Fibroblast of lung (primary cell): ENCODE data around the gene SLAIN1. TPM values are rescaled to one million over a fixed set of nuclear protein-coding genes. Genes with fewer than 3 reads are reported as not detected.

Experiments used
- DNase-seq, 2 donors: peaks; one replicate each; pipeline versions ENCODE4 v3.0.0 to v3.0.0-alpha.2; 2010; ENCODE audit warnings: low read depth in 2 of 2
- H2AFZ ChIP-seq: 2 replicates; pipeline ENCODE4 v1.5.1; 2012; ENCODE audit warnings: low read length, control low read depth, inconsistent platforms
- H3K27ac ChIP-seq: 2 replicates; pipeline ENCODE4 v1.5.1; 2011; ENCODE audit warnings: low read length, control low read depth; ENCODE audit not compliant: insufficient read depth
- H3K27me3 ChIP-seq: 2 replicates; pipeline ENCODE4 v1.5.1; 2011; ENCODE audit warnings: mild to moderate bottlenecking, low read length; ENCODE audit not compliant: control insufficient read depth, insufficient read depth
- H3K36me3 ChIP-seq: 2 replicates; pipeline ENCODE4 v1.5.1; 2011; ENCODE audit warnings: low read length; ENCODE audit not compliant: control insufficient read depth, insufficient read depth
- H3K4me1 ChIP-seq: 2 replicates; pipeline ENCODE4 v1.5.1; 2011; ENCODE audit warnings: low read length; ENCODE audit not compliant: control insufficient read depth, insufficient read depth; ENCODE audit errors: extremely low read depth
- H3K4me2 ChIP-seq: 2 replicates; pipeline ENCODE4 v1.5.1; 2011; ENCODE audit warnings: low read length, control low read depth; ENCODE audit not compliant: insufficient read depth; ENCODE audit errors: extremely low read depth
- H3K4me3 ChIP-seq, 4 experiments: fragments of 200-600 bp in 1 of 4; sonication (generic) in 1 of 4; replicated peaks in 1 of 4; 2 replicates each; pipeline ENCODE4 v1.5.1; 2011 to 2016; ENCODE audit warnings: low read length in 4 of 4, low read depth in 3 of 4, mild to moderate bottlenecking in 3 of 4, control low read depth in 2 of 4, inconsistent platforms in 1 of 4, mixed read lengths in 1 of 4; ENCODE audit not compliant: insufficient read depth in 1 of 4; ENCODE audit errors: control extremely low read depth in 1 of 4
- H3K79me2 ChIP-seq: 2 replicates; pipeline ENCODE4 v1.5.1; 2012; ENCODE audit warnings: mild to moderate bottlenecking, low read length, inconsistent platforms; ENCODE audit not compliant: control insufficient read depth, insufficient read depth
- H3K9ac ChIP-seq: 2 replicates; pipeline ENCODE4 v1.5.1; 2011; ENCODE audit warnings: mild to moderate bottlenecking, low read length, control low read depth; ENCODE audit not compliant: insufficient read depth
- H3K9me3 ChIP-seq: 2 replicates; pipeline ENCODE4 v1.5.1; 2012; ENCODE audit warnings: low read depth, low read length; ENCODE audit not compliant: control insufficient read depth, insufficient read depth
- H4K20me1 ChIP-seq: 2 replicates; pipeline ENCODE4 v1.5.1; 2011; ENCODE audit warnings: low read length; ENCODE audit not compliant: control insufficient read depth, insufficient read depth; ENCODE audit errors: extremely low read depth
- CTCF ChIP-seq, 2 donors: IDR thresholded peaks in 1 of 2; conservative IDR thresholded peaks in 1 of 2; 1 replicate in 1 of 2; 2 replicates in 1 of 2; pipeline ENCODE4 v1.5.1; 2011 to 2012; ENCODE audit warnings: low read length in 2 of 2, control low read depth in 1 of 2, inconsistent platforms in 1 of 2, low read depth in 1 of 2, mild to moderate bottlenecking in 1 of 2
- EZH2 ChIP-seq: IDR thresholded peaks from 2 replicates; pipeline ENCODE4 v1.5.1; 2012; ENCODE audit warnings: low read length, control low read depth, mild to moderate bottlenecking; ENCODE audit errors: missing control alignments
- polyA plus RNA-seq, 2 donors: library from polyadenylated mRNA; depleted of rRNA in 1 of 2; stranded (reverse) in 1 of 2; unstranded in 1 of 2; fragments of >200 nt; gene quantifications; 2 replicates each; pipeline ENCODE4 v1.2.1, GENCODE V29; 2011 to 2012; ENCODE audit warnings: missing spikeins in 1 of 2
- total RNA-seq: library from RNA; depleted of rRNA; stranded (reverse); fragments of >200 nt; gene quantifications from 2 replicates; pipeline ENCODE4 v1.2.1, GENCODE V29; 2014

Gene SLAIN1
- total and polyA plus RNA-seq, 2 donors (not counting 1 experiment from before 2014, with no cell fraction given) = 0.54 to 2.6 TPM

GRCh38 chr13:77741597-77741972, 44.1 kb downstream of the SLAIN1 start:
- Histone ChIP-seq H4K20me1 (no peaks in the 10 kb centered on the region), H3K4me1 (no peaks in the 10 kb centered on the region), H3K4me3 (no peak overlapping the region), H2AFZ (no peak overlapping the region), H3K4me2 (no peak overlapping the region), H3K9ac (no peak overlapping the region), H3K9me3 (no peaks in the 10 kb centered on the region), H3K79me2 (no peaks in the 10 kb centered on the region), H3K27me3 (no peaks in the 10 kb centered on the region), H3K27ac (no peak overlapping the region), H3K36me3 (no peaks in the 10 kb centered on the region)
- TF ChIP-seq CTCF (conservative IDR thresholded peaks at IDR 0.05 in 1 of 2, IDR thresholded peaks at IDR 0.05 in 1 of 2; ENCODE audit: low read depth in 1 of 2, low read length in 2 of 2) (no peak), EZH2 (no peak)
- no peak for DNase-seq

GRCh38 chr13:77742801-77743200, 45.3 kb downstream of the SLAIN1 start:
- H3K4me2 ChIP-seq = no peak overlapping the region
- no peak for DNase-seq
- no peaks in the 10 kb centered on the region for H3K36me3 ChIP-seq
- H3K9me3 ChIP-seq = no peaks in the 10 kb centered on the region
- H3K27ac ChIP-seq = no peak overlapping the region
- no peaks in the 10 kb centered on the region for H4K20me1 ChIP-seq
- H3K27me3 ChIP-seq = no peaks in the 10 kb centered on the region
- no peak overlapping the region for H3K9ac ChIP-seq
- no peaks in the 10 kb centered on the region for H3K4me1 ChIP-seq
- H3K4me3 ChIP-seq = no peak overlapping the region
- TF ChIP-seq EZH2 (no peak), CTCF (conservative IDR thresholded peaks at IDR 0.05 in 1 of 2, IDR thresholded peaks at IDR 0.05 in 1 of 2; ENCODE audit: low read depth in 1 of 2, low read length in 2 of 2) (no peak)
- no peaks in the 10 kb centered on the region for H3K79me2 ChIP-seq
- H2AFZ ChIP-seq = no peak overlapping the region

- Histone ChIP-seq H3K4me1 (no peaks in the 10 kb centered on the region), H3K4me3 (no peak overlapping the region), H2AFZ (no peak overlapping the region), H3K27me3 (no peaks in the 10 kb centered on the region), H3K36me3 (no peaks in the 10 kb centered on the region), H3K79me2 (no peaks in the 10 kb centered on the region), H3K9me3 (no peaks in the 10 kb centered on the region), H4K20me1 (no peaks in the 10 kb centered on the region), H3K9ac (no peak overlapping the region), H3K27ac (no peak overlapping the region), H3K4me2 (no peak overlapping the region)
- DNase-seq = no peak
- TF ChIP-seq CTCF (conservative IDR thresholded peaks at IDR 0.05 in 1 of 2, IDR thresholded peaks at IDR 0.05 in 1 of 2; ENCODE audit: low read depth in 1 of 2, low read length in 2 of 2) (no peak), EZH2 (no peak)
Measured at GRCh38 chr13:77745784-77746183, 48.3 kb downstream of the SLAIN1 start.
